GM23338 (cell line): ENCODE data around the gene ALOX15. TPM values are rescaled to one million over a fixed set of nuclear protein-coding genes. Genes with fewer than 3 reads are reported as not detected.

ENCODE experiments used
- ATAC-seq: fragments of 200-7000 bp; cut with Tn5 transposase; 3 replicates; pipeline ENCODE4 v1.9.1; 2020
- DNase-seq: peaks from one replicate; pipeline ENCODE4 v3.0.0-alpha.2; 2015; ENCODE audit warnings: low spot score
- H2AFZ ChIP-seq: fragments of 200-600 bp; sonication (generic); 2 replicates; pipeline ENCODE4 v1.8.0; 2016; ENCODE audit warnings: antibody characterized with exemption, mild to moderate bottlenecking, moderate library complexity
- H3F3A ChIP-seq: fragments of 200-600 bp; sonication (generic); replicated peaks from 2 replicates; pipeline ENCODE4 v1.8.0; 2017; ENCODE audit warnings: antibody characterized with exemption, mixed run types, low read depth
- H3K27ac ChIP-seq: fragments of 200-600 bp; sonication (generic); 2 replicates; pipeline ENCODE4 v1.6.1; 2016; ENCODE audit warnings: low read depth
- H3K27me3 ChIP-seq: fragments of 200-600 bp; sonication (generic); 2 replicates; pipeline ENCODE4 v1.8.0; 2016; ENCODE audit warnings: mild to moderate bottlenecking, mixed run types, moderate library complexity; ENCODE audit not compliant: insufficient read depth
- H3K36me3 ChIP-seq: fragments of 200-600 bp; sonication (generic); 2 replicates; pipeline ENCODE4 v1.8.0; 2016; ENCODE audit warnings: mild to moderate bottlenecking; ENCODE audit not compliant: insufficient read depth
- H3K4me1 ChIP-seq: fragments of 200-600 bp; sonication (generic); 2 replicates; pipeline ENCODE4 v1.8.0; 2016; ENCODE audit warnings: mild to moderate bottlenecking, moderate library complexity; ENCODE audit not compliant: insufficient read depth
- H3K4me2 ChIP-seq: fragments of 200-600 bp; sonication (generic); 2 replicates; pipeline ENCODE4 v1.7.1; 2017; ENCODE audit warnings: mixed run types
- H3K4me3 ChIP-seq: fragments of 200-600 bp; sonication (generic); 2 replicates; pipeline ENCODE4 v1.6.1; 2016; ENCODE audit warnings: mixed run types
- H3K79me2 ChIP-seq: fragments of 200-600 bp; sonication (generic); replicated peaks from 2 replicates; pipeline ENCODE4 v1.8.0; 2017; ENCODE audit warnings: mild to moderate bottlenecking; ENCODE audit not compliant: insufficient read depth
- H3K9me2 ChIP-seq: fragments of 200-600 bp; sonication (generic); 2 replicates; pipeline ENCODE4 v1.8.0; 2017; ENCODE audit not compliant: insufficient read depth
- H4K20me1 ChIP-seq: fragments of 200-600 bp; sonication (generic); replicated peaks from 2 replicates; pipeline ENCODE4 v1.8.0; 2017; ENCODE audit warnings: mild to moderate bottlenecking; ENCODE audit not compliant: insufficient read depth
- H3K27ac Mint-ChIP-seq: 2 replicates; pipeline ENCODE4 v1.8.0; 2020; ENCODE audit warnings: inconsistent platforms, mild to moderate bottlenecking, moderate library complexity, mixed read lengths
- H3K27me3 Mint-ChIP-seq: 3 replicates; pipeline ENCODE4 v1.8.0; 2022; ENCODE audit warnings: low read depth, mild to moderate bottlenecking, moderate library complexity, mixed read lengths, inconsistent platforms; ENCODE audit not compliant: insufficient read depth, poor library complexity
- H3K36me3 Mint-ChIP-seq: 3 replicates; pipeline ENCODE4 v1.8.0; 2021; ENCODE audit warnings: low read depth, mild to moderate bottlenecking, inconsistent platforms, moderate library complexity, mixed read lengths
- H3K4me1 Mint-ChIP-seq: 3 replicates; pipeline ENCODE4 v1.8.0; 2020; ENCODE audit warnings: mild to moderate bottlenecking, inconsistent platforms, mixed read lengths
- H3K4me3 Mint-ChIP-seq: 3 replicates; pipeline ENCODE4 v1.8.0; 2021; ENCODE audit warnings: moderate library complexity, mild to moderate bottlenecking, inconsistent platforms, mixed read lengths
- H3K9me3 Mint-ChIP-seq: 3 replicates; pipeline ENCODE4 v1.8.0; 2020; ENCODE audit warnings: moderate library complexity, mild to moderate bottlenecking, inconsistent platforms, mixed read lengths
- CREB1 ChIP-seq: fragments of 250-450 bp; sonication (Bioruptor Pico); IDR thresholded peaks from 2 replicates; pipeline ENCODE4 v1.5.0; 2020; ENCODE audit warnings: low read depth, mild to moderate bottlenecking, moderate library complexity
- CTCF ChIP-seq, 2 experiments: fragments of 200-600 bp in 1 of 2; sonication (generic) in 1 of 2; conservative IDR thresholded peaks; 2 replicates each; pipeline versions ENCODE4 v1.5.1 to v1.6.1; 2016 to 2017; ENCODE audit warnings: antibody characterized with exemption in 2 of 2, low read depth in 2 of 2, mild to moderate bottlenecking in 2 of 2, moderate library complexity in 1 of 2
- EZH2 ChIP-seq: fragments of 200-600 bp; sonication (generic); IDR thresholded peaks from one replicate; pipeline ENCODE4 v1.8.0; 2017; ENCODE audit warnings: antibody characterized with exemption, mild to moderate bottlenecking, low read depth; ENCODE audit not compliant: unreplicated experiment
- JUNB ChIP-seq: IDR thresholded peaks from one replicate; pipeline ENCODE4 v1.6.1; 2016; ENCODE audit warnings: antibody characterized with exemption; ENCODE audit not compliant: unreplicated experiment
- NANOG ChIP-seq: IDR thresholded peaks from 2 replicates; pipeline ENCODE4 v1.6.1; 2016; ENCODE audit warnings: antibody characterized with exemption, borderline replicate concordance
- POLR2AphosphoS5 ChIP-seq: IDR thresholded peaks from 2 replicates; pipeline ENCODE4 v1.6.1; 2016; ENCODE audit warnings: antibody characterized with exemption, low read depth
- ZNF114 ChIP-seq: fragments of 250-450 bp; sonication (Bioruptor Pico); IDR thresholded peaks from 2 replicates; pipeline ENCODE4 v1.5.0; 2020; ENCODE audit warnings: mild to moderate bottlenecking, moderate library complexity
- ZNF331 ChIP-seq: fragments of 250-450 bp; sonication (Bioruptor Pico); IDR thresholded peaks from 2 replicates; pipeline ENCODE4 v1.5.0; 2020; ENCODE audit warnings: low read depth, mild to moderate bottlenecking, moderate library complexity
- ZNF462 ChIP-seq: fragments of 250-450 bp; sonication (Bioruptor Pico); IDR thresholded peaks from 2 replicates; pipeline ENCODE4 v1.5.0; 2020; ENCODE audit warnings: mild to moderate bottlenecking, moderate library complexity
- polyA plus RNA-seq: library from polyadenylated mRNA; unstranded; fragments of >200 nt; fragmentation: Nextera tagmentation; extraction: Ambion mirVana; gene quantifications from 2 replicates; pipeline ENCODE4 v1.2.1, GENCODE V29; 2016
- total RNA-seq: library from RNA; depleted of rRNA; stranded (reverse); fragments of >200 nt; shearing (Covaris generic); gene quantifications from 2 replicates; pipeline ENCODE4 v1.2.3, GENCODE V29; 2014

ALOX15 gene
- total and polyA plus RNA-seq, 2 experiments from 2014 or later: 1.2 to 1.4 TPM

- H3K27me3 ChIP-seq: no peaks in the 10 kb centered on the region
- no peak overlapping the region for H2AFZ ChIP-seq
- peaks cover 8% of the 10 kb centered on the region for H4K20me1 ChIP-seq
- H3K36me3 ChIP-seq: peaks cover 34% of the 10 kb centered on the region
- ATAC-seq (no peak), DNase-seq (no peak)
- H3K27me3 Mint-ChIP-seq: peaks cover 4% of the 10 kb centered on the region
- H3K4me2 ChIP-seq: no peak overlapping the region
- H3K27ac Mint-ChIP-seq: no peak overlapping the region
- no peak overlapping the region for H3K27ac ChIP-seq
- H3K4me1 ChIP-seq: no peaks in the 10 kb centered on the region
- H3F3A ChIP-seq: no peaks in the 10 kb centered on the region
- peaks cover 8% of the 10 kb centered on the region; the same call in 1 of the 2 replicates for H3K79me2 ChIP-seq
- no peak overlapping the region for H3K4me3 ChIP-seq
- no peaks in the 10 kb centered on the region; the same call in 2 of the 3 replicates for H3K9me3 Mint-ChIP-seq
- H3K4me1 Mint-ChIP-seq: no peaks in the 10 kb centered on the region; the same call in 2 of the 3 replicates
- H3K36me3 Mint-ChIP-seq: peaks cover 94% of the 10 kb centered on the region
- H3K9me2 ChIP-seq: no peaks in the 10 kb centered on the region
- no peak overlapping the region for H3K4me3 Mint-ChIP-seq
- TF ChIP-seq EZH2 (no peak), CTCF (conservative IDR thresholded peaks at IDR 0.05; ENCODE audit: low read depth in 2 of 2) (no peak), ZNF331 (CRISPR knock-in tag) (no peak), ZNF114 (CRISPR knock-in tag) (no peak), CREB1 (CRISPR knock-in tag) (no peak), JUNB (no peak)
Observed at GRCh38 chr17:4676791-4677190, 35.3 kb upstream of the ALOX15 start.

- H3K27me3 ChIP-seq: no peaks in the 10 kb centered on the region
- H3K79me2 ChIP-seq: peaks cover under 1% of the 10 kb centered on the region; the same call in 1 of the 2 replicates
- no peaks in the 10 kb centered on the region for H3K9me2 ChIP-seq
- Mint-ChIP-seq H3K36me3 (peaks cover 92% of the 10 kb centered on the region), H3K9me3 (no peaks in the 10 kb centered on the region; the same call in 2 of the 3 replicates), H3K27me3 (peaks cover 4% of the 10 kb centered on the region), H3K4me3 (no peak overlapping the region), H3K4me1 (no peaks in the 10 kb centered on the region; the same call in 2 of the 3 replicates), H3K27ac (0 out of 2 replicates have a peak overlapping the region, but pooled peaks have one; percentile 58)
- H3K4me3 ChIP-seq: no peak overlapping the region
- H3K36me3 ChIP-seq: peaks cover 31% of the 10 kb centered on the region
- H3F3A ChIP-seq: no peaks in the 10 kb centered on the region; the same call in 1 of the 2 replicates
- DNase-seq: no peak
- no peak overlapping the region for H2AFZ ChIP-seq
- ATAC-seq: no peak
- H3K4me2 ChIP-seq: no peak overlapping the region
- peaks cover 8% of the 10 kb centered on the region for H4K20me1 ChIP-seq
- H3K4me1 ChIP-seq: no peaks in the 10 kb centered on the region
- TF ChIP-seq POLR2AphosphoS5: no peak
- no peak overlapping the region for H3K27ac ChIP-seq
Observed at GRCh38 chr17:4675791-4676190, 34.3 kb upstream of the ALOX15 start.

GRCh38 chr17:4674685-4674998, 33.2 kb upstream of the ALOX15 start:
- no peak for DNase-seq
- Mint-ChIP-seq H3K4me1 (no peaks in the 10 kb centered on the region; the same call in 2 of the 3 replicates), H3K9me3 (no peaks in the 10 kb centered on the region; the same call in 2 of the 3 replicates), H3K27ac (no peak overlapping the region), H3K36me3 (peaks cover 90% of the 10 kb centered on the region), H3K4me3 (no peak overlapping the region), H3K27me3 (peaks cover 4% of the 10 kb centered on the region)
- no peak for ATAC-seq
- Histone ChIP-seq H3K27ac (no peak overlapping the region), H3K4me2 (no peak overlapping the region), H3K36me3 (peaks cover 27% of the 10 kb centered on the region), H3K79me2 (no peaks in the 10 kb centered on the region), H3K4me3 (no peak overlapping the region), H2AFZ (no peak overlapping the region), H3K4me1 (no peaks in the 10 kb centered on the region), H3K9me2 (no peaks in the 10 kb centered on the region), H3K27me3 (no peaks in the 10 kb centered on the region), H4K20me1 (peaks cover 6% of the 10 kb centered on the region), H3F3A (no peaks in the 10 kb centered on the region; the same call in 1 of the 2 replicates)
- TF ChIP-seq ZNF114 (CRISPR knock-in tag) (no peak), NANOG (no peak), ZNF462 (no peak), EZH2 (no peak)
